ENCODE measurements around the gene ZDHHC20.

ZDHHC20 gene

GRCh38 chr13:21361123-21361522 lies 98.0 kb downstream of the ZDHHC20 start:
- no peak for DNase-seq

- no peak for DNase-seq
These were observed 98.6 kb downstream of the ZDHHC20 start for GRCh38 chr13:21360463-21360862.

- DNase-seq = no peak
These were observed 99.2 kb downstream of the ZDHHC20 start for GRCh38 chr13:21359855-21360254.

- DNase-seq = no peak
These were observed 103.8 kb downstream of the ZDHHC20 start for GRCh38 chr13:21355304-21355703.

GRCh38 chr13:21354721-21355120 lies 104.4 kb downstream of the ZDHHC20 start:
- no peak for DNase-seq

- DNase-seq = no peak
These were observed 110.5 kb downstream of the ZDHHC20 start for GRCh38 chr13:21348488-21349120.

GRCh38 chr13:21347753-21348318 lies 111.3 kb downstream of the ZDHHC20 start:
- no peak for DNase-seq

GRCh38 chr13:21344662-21345176 lies 114.4 kb downstream of the ZDHHC20 start:
- DNase-seq = no peak

GRCh38 chr13:21343659-21344058 lies 115.4 kb downstream of the ZDHHC20 start:
- DNase-seq = no peak

- no peak for DNase-seq
These were observed 116.2 kb downstream of the ZDHHC20 start for GRCh38 chr13:21342699-21343442.

- no peak for DNase-seq
These were observed 117.3 kb downstream of the ZDHHC20 start for GRCh38 chr13:21341637-21342422.

GRCh38 chr13:21338639-21339278 lies 120.3 kb downstream of the ZDHHC20 start:
- DNase-seq = no peak

GRCh38 chr13:21338156-21338555 lies 120.9 kb downstream of the ZDHHC20 start:
- no peak for DNase-seq

GRCh38 chr13:21336609-21337349 lies 122.3 kb downstream of the ZDHHC20 start:
- no peak for DNase-seq

GRCh38 chr13:21333186-21333585 lies 125.9 kb downstream of the ZDHHC20 start:
- DNase-seq = peak; percentile 35

GRCh38 chr13:21330126-21330861 lies 128.8 kb downstream of the ZDHHC20 start:
- DNase-seq = peak; percentile 6

- no peak for DNase-seq
These were observed 130.1 kb downstream of the ZDHHC20 start for GRCh38 chr13:21328836-21329477.

GRCh38 chr13:21328201-21328600 lies 130.9 kb downstream of the ZDHHC20 start:
- no peak for DNase-seq

GRCh38 chr13:21326155-21327031 lies 132.7 kb downstream of the ZDHHC20 start:
- DNase-seq = peak; percentile 53

Measured in fibroblast of skin of abdomen (primary cell).